GM03348 (cell line): ENCODE measurements around the gene BDH1.
A peak's percentile ranks its signal among the peaks of the same experiment; 100 is the strongest.
"Not testable (repeated sequence)": the region's sequence is repeated elsewhere in the genome, so short reads cannot be mapped to it uniquely, and the experiment has no call there.

ENCODE experiments used
- DNase-seq: peaks from one replicate; pipeline ENCODE4 v3.0.0; 2012; ENCODE audit warnings: low spot score

Gene BDH1

GRCh38 chr3:197520311-197521276 lies 35.2 kb downstream of the BDH1 start:
- DNase-seq, result no peak

- DNase-seq, result no peak
Observed at GRCh38 chr3:197519801-197520211, 36.0 kb downstream of the BDH1 start.

GRCh38 chr3:197518881-197519421 lies 36.8 kb downstream of the BDH1 start:
- no peak for DNase-seq

- not testable (repeated sequence) for DNase-seq
Observed at GRCh38 chr3:197517922-197518683, 37.7 kb downstream of the BDH1 start.

- DNase-seq, result not testable (repeated sequence)
Observed at GRCh38 chr3:197516890-197517606, 38.7 kb downstream of the BDH1 start.

GRCh38 chr3:197516517-197516889 lies 39.3 kb downstream of the BDH1 start:
- DNase-seq, result peak; percentile 74

- DNase-seq, result no peak
Observed at GRCh38 chr3:197514786-197515355, 40.9 kb downstream of the BDH1 start.

GRCh38 chr3:197513953-197514785 lies 41.6 kb downstream of the BDH1 start:
- DNase-seq, result no peak

- no peak for DNase-seq
Observed at GRCh38 chr3:197512691-197513571, 42.8 kb downstream of the BDH1 start.

GRCh38 chr3:197511853-197512635 lies 43.7 kb downstream of the BDH1 start:
- no peak for DNase-seq

GRCh38 chr3:197511130-197511529 lies 44.6 kb downstream of the BDH1 start:
- DNase-seq, result peak; percentile 64

GRCh38 chr3:197510642-197511018 lies 45.1 kb downstream of the BDH1 start:
- no peak for DNase-seq

GRCh38 chr3:197508924-197509775 lies 46.6 kb downstream of the BDH1 start:
- DNase-seq, result no peak

- DNase-seq, result no peak
Observed at GRCh38 chr3:197508461-197508860, 47.3 kb downstream of the BDH1 start.

- no peak for DNase-seq
Observed at GRCh38 chr3:197508051-197508451, 47.7 kb downstream of the BDH1 start.

- DNase-seq, result no peak
Observed at GRCh38 chr3:197507541-197507940, 48.2 kb downstream of the BDH1 start.

- no peak for DNase-seq
Observed at GRCh38 chr3:197507081-197507480, 48.7 kb downstream of the BDH1 start.
